ENCODE results near the gene KRTAP23-1. TPM values are rescaled to one million over a fixed set of nuclear protein-coding genes. Genes with fewer than 3 reads are reported as not detected.

The KRTAP23-1 gene
- total and polyA plus RNA-seq, 2 donors, result not detected

DNA sequence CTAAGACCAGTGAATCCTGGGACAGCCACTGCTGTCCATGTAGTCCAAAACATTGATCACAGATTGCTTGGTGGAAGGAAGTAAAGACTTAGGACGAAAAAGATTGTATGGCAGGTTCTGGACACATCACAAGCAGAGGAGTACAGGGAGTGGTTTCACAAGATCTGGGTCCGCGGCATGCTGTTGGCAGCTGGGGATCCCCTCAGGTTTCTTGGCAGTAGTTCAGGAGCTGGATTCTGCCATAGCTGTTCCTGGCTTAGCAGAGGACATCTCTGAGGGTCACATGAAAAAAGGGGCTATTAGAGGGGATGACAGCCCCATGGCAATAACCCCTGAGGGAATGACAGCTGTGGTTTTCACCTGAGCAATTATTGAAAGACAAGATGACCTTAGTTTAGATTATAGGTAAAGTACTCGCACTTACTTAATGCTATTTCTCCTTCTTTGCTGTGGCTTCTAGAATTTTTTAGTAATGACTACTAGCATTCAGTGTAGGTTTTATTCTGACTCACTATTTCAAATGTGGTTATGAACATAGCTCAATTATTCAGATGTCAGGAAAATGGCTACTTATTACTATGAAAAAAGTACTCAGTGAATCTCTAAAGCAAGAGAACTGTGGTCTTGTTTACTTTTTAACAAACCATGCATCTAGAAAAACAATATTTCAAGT is 19.1 kb downstream of the KRTAP23-1 start:
- WGBS, result 81% methylated on average over 4 of the region's 4 CpGs
- no peak for DNase-seq (ENCODE audit: low read depth in 6 of 9, low spot score in 9 of 9)
- Histone ChIP-seq H3K4me3 (ENCODE audit: low read length in 2 of 2) (no peak overlapping the region), H3K9me3 (ENCODE audit: control insufficient read depth in 2 of 2, insufficient read depth in 1 of 2, low read length in 1 of 2) (no peaks in the 10 kb centered on the region), H3K4me1 (ENCODE audit: control insufficient read depth in 2 of 2, insufficient read depth in 2 of 2, low read length in 2 of 2) (no peaks in the 10 kb centered on the region), H3K27ac (ENCODE audit: low read depth in 1 of 2, low read length in 1 of 2) (no peak overlapping the region), H3K36me3 (ENCODE audit: control insufficient read depth in 2 of 2, insufficient read depth in 2 of 2, low read length in 1 of 2) (no peaks in the 10 kb centered on the region), H3K27me3 (ENCODE audit: control insufficient read depth in 2 of 2, insufficient read depth in 1 of 2, low read length in 1 of 2) (no peaks in the 10 kb centered on the region)

DNA sequence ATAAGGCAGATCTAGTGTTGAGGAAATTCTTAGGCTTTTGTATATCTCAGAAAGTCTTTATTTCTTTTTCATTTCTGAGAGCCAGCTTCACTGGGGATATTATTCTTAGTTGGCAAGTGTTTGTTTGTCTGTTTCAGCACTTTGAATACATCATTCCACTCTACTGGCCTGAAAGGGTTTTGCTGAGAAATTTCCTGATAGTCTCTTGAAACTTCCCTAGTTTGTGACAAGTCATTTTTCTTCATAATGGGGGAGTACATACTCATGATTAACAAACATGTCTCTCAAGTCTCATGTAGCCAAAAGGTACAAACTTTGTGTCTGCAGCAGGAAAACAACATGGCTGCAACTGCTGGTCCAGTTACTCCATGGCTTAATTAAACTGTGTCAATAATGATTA is 22.0 kb downstream of the KRTAP23-1 start:
- Histone ChIP-seq H3K4me1 (ENCODE audit: control insufficient read depth in 2 of 2, insufficient read depth in 2 of 2, low read length in 2 of 2) (no peaks in the 10 kb centered on the region), H3K27me3 (ENCODE audit: control insufficient read depth in 2 of 2, insufficient read depth in 1 of 2, low read length in 1 of 2) (no peaks in the 10 kb centered on the region), H3K27ac (ENCODE audit: low read depth in 1 of 2, low read length in 1 of 2) (no peak overlapping the region), H3K4me3 (ENCODE audit: low read length in 2 of 2) (no peak overlapping the region), H3K36me3 (ENCODE audit: control insufficient read depth in 2 of 2, insufficient read depth in 2 of 2, low read length in 1 of 2) (no peaks in the 10 kb centered on the region), H3K9me3 (ENCODE audit: control insufficient read depth in 2 of 2, insufficient read depth in 1 of 2, low read length in 1 of 2) (no peaks in the 10 kb centered on the region)
- DNase-seq (ENCODE audit: low read depth in 6 of 9, low spot score in 9 of 9), result no peak

DNA sequence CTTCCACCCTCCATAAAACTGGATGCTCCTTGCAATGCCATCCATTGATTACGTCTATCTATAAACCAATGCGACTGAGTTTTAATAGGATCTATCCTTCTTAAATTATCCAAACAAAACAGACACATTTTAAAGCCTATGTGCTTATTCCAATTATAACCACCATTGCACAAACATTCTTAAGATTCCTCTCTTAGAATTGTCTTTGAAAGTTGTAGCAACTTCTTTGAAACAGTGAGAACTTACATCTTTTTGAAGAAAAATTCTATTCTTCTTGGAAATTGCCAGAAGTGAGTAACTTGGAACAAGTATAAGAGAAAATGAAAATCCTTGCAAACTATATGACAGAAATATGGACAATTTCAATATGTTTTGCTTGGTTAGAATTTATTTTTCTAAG is 28.2 kb downstream of the KRTAP23-1 start, which contains the start of gene KRTAP26-1:
KRTAP26-1 (minus strand) TSS at position 101 of the 400 bp plus-strand sequence. CDS start 280 bp downstream, outside the sequence.
- no peaks in the 10 kb centered on the region for H3K9me3 ChIP-seq (ENCODE audit: control insufficient read depth in 2 of 2, insufficient read depth in 1 of 2, low read length in 1 of 2)
- WGBS, result 95% methylated on average over 2 of the region's 2 CpGs
- H3K27ac ChIP-seq (ENCODE audit: low read depth in 1 of 2, low read length in 1 of 2), result no peak within 1 kb of the TSS
- H3K4me1 ChIP-seq (ENCODE audit: control insufficient read depth in 2 of 2, insufficient read depth in 2 of 2, low read length in 2 of 2), result no peaks in the 10 kb centered on the region
- H3K27me3 ChIP-seq (ENCODE audit: control insufficient read depth in 2 of 2, insufficient read depth in 1 of 2, low read length in 1 of 2), result no peaks in the 10 kb centered on the region
- H3K4me3 ChIP-seq (ENCODE audit: low read length in 2 of 2), result no peak within 1 kb of the TSS
- DNase-seq (ENCODE audit: low read depth in 6 of 9, low spot score in 9 of 9), result no peak
- no peaks in the 10 kb centered on the region for H3K36me3 ChIP-seq (ENCODE audit: control insufficient read depth in 2 of 2, insufficient read depth in 2 of 2, low read length in 1 of 2)

DNA sequence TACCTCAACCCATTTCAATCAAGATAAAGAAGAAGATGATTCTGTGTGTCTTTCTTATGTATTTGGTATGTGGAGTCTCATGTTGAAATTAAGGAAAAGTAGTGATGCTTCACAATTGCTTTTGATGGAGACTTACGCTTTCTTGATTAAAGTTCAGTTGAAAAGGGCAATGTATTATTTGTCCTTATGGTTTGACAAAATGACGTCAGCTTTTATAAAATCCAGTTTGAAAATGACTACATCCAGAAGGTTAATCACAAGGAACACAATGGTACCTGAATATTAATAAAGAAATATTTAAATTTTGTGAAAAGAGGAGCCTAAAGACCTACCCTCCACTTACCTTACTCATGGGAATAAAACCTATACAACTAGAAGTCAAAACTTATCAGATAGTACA is 32.7 kb downstream of the KRTAP23-1 start:
- Histone ChIP-seq H3K27ac (ENCODE audit: low read depth in 1 of 2, low read length in 1 of 2) (no peak overlapping the region), H3K27me3 (ENCODE audit: control insufficient read depth in 2 of 2, insufficient read depth in 1 of 2, low read length in 1 of 2) (no peaks in the 10 kb centered on the region), H3K4me3 (ENCODE audit: low read length in 2 of 2) (no peak overlapping the region), H3K4me1 (ENCODE audit: control insufficient read depth in 2 of 2, insufficient read depth in 2 of 2, low read length in 2 of 2) (no peaks in the 10 kb centered on the region), H3K9me3 (ENCODE audit: control insufficient read depth in 2 of 2, insufficient read depth in 1 of 2, low read length in 1 of 2) (no peaks in the 10 kb centered on the region), H3K36me3 (ENCODE audit: control insufficient read depth in 2 of 2, insufficient read depth in 2 of 2, low read length in 1 of 2) (no peaks in the 10 kb centered on the region)
- no peak for DNase-seq (ENCODE audit: low read depth in 6 of 9, low spot score in 9 of 9)
- WGBS, result 97% methylated on average over 2 of the region's 2 CpGs

DNA sequence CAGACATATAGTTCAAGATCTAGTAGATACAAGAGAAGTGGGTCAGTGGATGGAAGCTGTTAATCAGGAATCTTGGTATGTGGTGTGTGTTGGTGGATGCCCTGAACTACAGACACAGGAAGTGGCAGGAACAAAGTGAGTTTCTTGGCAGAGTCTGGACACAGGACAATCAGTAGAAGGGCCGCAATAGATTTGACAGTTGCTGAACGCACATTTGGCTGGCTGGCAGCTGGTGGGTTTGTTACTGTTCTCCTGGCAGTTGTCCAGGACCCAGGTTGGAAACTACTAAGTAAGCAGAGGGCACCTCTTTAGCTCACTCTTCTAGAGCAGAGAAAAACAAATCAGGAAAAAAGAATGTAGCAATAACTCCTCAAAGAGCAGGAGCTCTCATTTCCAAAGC is 41.5 kb downstream of the KRTAP23-1 start:
- no peaks in the 10 kb centered on the region for H3K27me3 ChIP-seq (ENCODE audit: control insufficient read depth in 2 of 2, insufficient read depth in 1 of 2, low read length in 1 of 2)
- no peak for DNase-seq (ENCODE audit: low read depth in 6 of 9, low spot score in 9 of 9)
- H3K4me1 ChIP-seq (ENCODE audit: control insufficient read depth in 2 of 2, insufficient read depth in 2 of 2, low read length in 2 of 2), result no peaks in the 10 kb centered on the region
- WGBS, result 81% methylated on average over 2 of the region's 2 CpGs
- no peaks in the 10 kb centered on the region for H3K36me3 ChIP-seq (ENCODE audit: control insufficient read depth in 2 of 2, insufficient read depth in 2 of 2, low read length in 1 of 2)
- H3K27ac ChIP-seq (ENCODE audit: low read depth in 1 of 2, low read length in 1 of 2), result no peak overlapping the region
- H3K4me3 ChIP-seq (ENCODE audit: low read length in 2 of 2), result no peak overlapping the region
- no peaks in the 10 kb centered on the region for H3K9me3 ChIP-seq (ENCODE audit: control insufficient read depth in 2 of 2, insufficient read depth in 1 of 2, low read length in 1 of 2)

DNA sequence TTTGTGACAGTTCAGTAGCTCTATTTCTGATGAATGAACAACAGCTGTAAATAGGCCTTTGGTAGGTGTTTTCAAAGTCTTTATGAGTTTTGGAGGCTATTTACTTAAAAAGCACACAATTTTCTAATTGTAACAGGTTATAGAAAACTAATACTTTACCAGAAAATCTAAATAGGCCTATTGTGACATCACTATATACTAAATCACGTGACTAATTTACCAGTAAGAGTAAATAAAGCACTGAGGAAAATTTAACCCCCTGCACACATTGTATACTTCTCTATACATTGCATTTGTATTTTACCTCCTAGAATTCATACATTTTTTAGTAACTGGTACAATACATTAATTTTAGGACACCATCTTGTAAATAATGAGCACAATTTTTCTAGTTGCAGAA is 43.3 kb downstream of the KRTAP23-1 start:
- DNase-seq (ENCODE audit: low read depth in 6 of 9, low spot score in 9 of 9), result no peak
- H3K36me3 ChIP-seq (ENCODE audit: control insufficient read depth in 2 of 2, insufficient read depth in 2 of 2, low read length in 1 of 2), result no peaks in the 10 kb centered on the region
- no peaks in the 10 kb centered on the region for H3K9me3 ChIP-seq (ENCODE audit: control insufficient read depth in 2 of 2, insufficient read depth in 1 of 2, low read length in 1 of 2)
- H3K4me3 ChIP-seq (ENCODE audit: low read length in 2 of 2), result no peak overlapping the region
- no peaks in the 10 kb centered on the region for H3K4me1 ChIP-seq (ENCODE audit: control insufficient read depth in 2 of 2, insufficient read depth in 2 of 2, low read length in 2 of 2)
- 51% methylated on average over 1 of the region's 1 CpG for WGBS
- no peak overlapping the region for H3K27ac ChIP-seq (ENCODE audit: low read depth in 1 of 2, low read length in 1 of 2)
- no peaks in the 10 kb centered on the region for H3K27me3 ChIP-seq (ENCODE audit: control insufficient read depth in 2 of 2, insufficient read depth in 1 of 2, low read length in 1 of 2)

Other genes starting within 250 kb of the KRTAP23-1 start
- 0.09 TPM for gene CLDN17, start 181.8 kb downstream of the KRTAP23-1 start, total RNA-seq
- 0.41 TPM for gene CLDN17, start 181.8 kb downstream of the KRTAP23-1 start, polyA plus RNA-seq
- gene CLDN8, start 132.5 kb downstream of the KRTAP23-1 start, total RNA-seq, result 0.05 TPM
- gene CLDN8, start 132.5 kb downstream of the KRTAP23-1 start, polyA plus RNA-seq, result 0.87 TPM
- gene KRTAP24-1, start 65.7 kb downstream of the KRTAP23-1 start, total RNA-seq, result not detected
- not detected for gene KRTAP24-1, start 65.7 kb downstream of the KRTAP23-1 start, polyA plus RNA-seq
- not detected for gene KRTAP25-1, start 59.1 kb downstream of the KRTAP23-1 start, total RNA-seq
- gene KRTAP25-1, start 59.1 kb downstream of the KRTAP23-1 start, polyA plus RNA-seq, result not detected
- not detected for gene KRTAP26-1, start 28.3 kb downstream of the KRTAP23-1 start, total RNA-seq
- gene KRTAP26-1, start 28.3 kb downstream of the KRTAP23-1 start, polyA plus RNA-seq, result 0.09 TPM
- gene KRTAP27-1, start 10.9 kb downstream of the KRTAP23-1 start, total RNA-seq, result not detected
- 0.07 TPM for gene KRTAP27-1, start 10.9 kb downstream of the KRTAP23-1 start, polyA plus RNA-seq
- gene KRTAP13-2, start 23.7 kb upstream of the KRTAP23-1 start, total RNA-seq, result not detected
- gene KRTAP13-2, start 23.7 kb upstream of the KRTAP23-1 start, polyA plus RNA-seq, result 0.80 TPM
- gene KRTAP13-1, start 47.4 kb upstream of the KRTAP23-1 start, total RNA-seq, result not detected
- gene KRTAP13-1, start 47.4 kb upstream of the KRTAP23-1 start, polyA plus RNA-seq, result 0.16 TPM
- not detected for gene KRTAP13-3, start 77.3 kb upstream of the KRTAP23-1 start, total RNA-seq
- not detected for gene KRTAP13-3, start 77.3 kb upstream of the KRTAP23-1 start, polyA plus RNA-seq
- 0.05 TPM for gene KRTAP13-4, start 81.6 kb upstream of the KRTAP23-1 start, total RNA-seq
- gene KRTAP13-4, start 81.6 kb upstream of the KRTAP23-1 start, polyA plus RNA-seq, result 0.34 TPM
- not detected for gene KRTAP15-1, start 91.7 kb upstream of the KRTAP23-1 start, total RNA-seq
- gene KRTAP15-1, start 91.7 kb upstream of the KRTAP23-1 start, polyA plus RNA-seq, result not detected
- gene KRTAP19-1, start 131.8 kb upstream of the KRTAP23-1 start, total RNA-seq, result not detected
- 0.14 TPM for gene KRTAP19-1, start 131.8 kb upstream of the KRTAP23-1 start, polyA plus RNA-seq
- not detected for gene KRTAP19-2, start 138.8 kb upstream of the KRTAP23-1 start, total RNA-seq
- gene KRTAP19-2, start 138.8 kb upstream of the KRTAP23-1 start, polyA plus RNA-seq, result not detected
- not detected for gene KRTAP19-3, start 143.4 kb upstream of the KRTAP23-1 start, total RNA-seq
- 2.4 TPM for gene KRTAP19-3, start 143.4 kb upstream of the KRTAP23-1 start, polyA plus RNA-seq
- gene KRTAP19-4, start 148.6 kb upstream of the KRTAP23-1 start, total RNA-seq, result not detected
- gene KRTAP19-4, start 148.6 kb upstream of the KRTAP23-1 start, polyA plus RNA-seq, result not detected
- 0.19 TPM for gene KRTAP19-5, start 153.5 kb upstream of the KRTAP23-1 start, total RNA-seq
- 0.91 TPM for gene KRTAP19-5, start 153.5 kb upstream of the KRTAP23-1 start, polyA plus RNA-seq
- gene KRTAP19-6, start 193.3 kb upstream of the KRTAP23-1 start, total RNA-seq, result not detected
- gene KRTAP19-6, start 193.3 kb upstream of the KRTAP23-1 start, polyA plus RNA-seq, result not detected
- gene KRTAP19-7, start 212.7 kb upstream of the KRTAP23-1 start, total RNA-seq, result not detected
- not detected for gene KRTAP19-7, start 212.7 kb upstream of the KRTAP23-1 start, polyA plus RNA-seq
- not detected for gene KRTAP22-2, start 241.8 kb upstream of the KRTAP23-1 start, total RNA-seq
- not detected for gene KRTAP22-2, start 241.8 kb upstream of the KRTAP23-1 start, polyA plus RNA-seq
- not detected for gene KRTAP6-3, start 243.8 kb upstream of the KRTAP23-1 start, total RNA-seq
- not detected for gene KRTAP6-3, start 243.8 kb upstream of the KRTAP23-1 start, polyA plus RNA-seq